GM18951 (cell line): ENCODE data around the gene PAMR1.

Experiments
- POLR2A ChIP-seq: IDR thresholded peaks from 4 replicates; pipeline ENCODE4 v1.6.1; 2011; ENCODE audit warnings: mild to moderate bottlenecking; ENCODE audit not compliant: insufficient read length, insufficient read depth; ENCODE audit errors: extremely low read depth
- in situ Hi-C: fragments of 300-500 bp; cut with MboI; formaldehyde crosslinking; loops from one replicate; pipeline ENCODE4 v1.12.0; 2022; ENCODE audit warnings: low sequenced_read_pairs, mixed read lengths, inconsistent platforms; ENCODE audit not compliant: unreplicated experiment

The PAMR1 gene

DNA sequence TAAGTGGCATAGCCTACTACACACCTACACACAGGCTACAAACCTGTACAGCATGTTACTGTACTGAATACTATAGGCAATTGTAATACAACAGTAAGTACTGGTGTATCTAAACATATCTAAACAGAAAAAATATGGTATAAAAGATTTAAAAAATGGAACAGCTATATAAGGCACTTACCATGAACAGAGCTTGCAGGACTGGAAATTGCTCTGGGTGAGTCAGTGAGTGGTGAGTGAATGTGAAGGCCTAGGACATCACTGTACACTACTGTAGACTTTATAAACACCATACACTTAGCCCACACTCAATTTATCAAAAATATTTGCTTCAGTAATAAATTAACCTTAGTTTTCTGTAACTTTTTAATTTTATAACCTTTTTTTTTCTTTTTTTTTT is 24.7 kb downstream of the PAMR1 start:
- in situ Hi-C loops: no loop called here
- TF ChIP-seq POLR2A: no peak

- TF ChIP-seq POLR2A: no peak
- in situ Hi-C loops: no loop called here
These were observed 29.0 kb downstream of the PAMR1 start for GRCh38 chr11:35496416-35496815.

DNA sequence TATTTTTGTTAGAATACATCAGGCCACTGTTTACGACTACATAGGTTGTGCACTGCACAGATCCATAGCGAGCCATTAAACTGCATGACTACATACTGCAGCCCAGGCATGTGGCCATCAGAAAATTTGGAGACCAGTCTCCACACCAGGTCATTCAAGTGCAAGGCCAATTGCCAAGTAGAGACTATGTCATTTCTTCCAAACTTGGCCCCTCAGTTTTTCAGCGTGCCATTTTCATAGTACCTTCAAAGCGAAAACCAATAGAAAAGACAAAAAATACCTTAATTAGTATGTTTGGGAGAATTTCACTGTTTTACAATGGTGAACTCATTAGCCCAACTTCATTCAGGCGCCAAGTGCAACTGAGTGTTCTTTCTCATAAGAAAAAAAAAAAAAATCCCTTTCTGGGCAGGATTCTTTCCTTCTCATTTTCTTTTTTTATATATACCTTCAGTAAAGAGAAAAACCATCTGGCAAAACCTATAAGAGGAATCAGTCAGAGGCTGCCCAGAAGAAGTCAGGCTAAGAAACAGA is 30.4 kb downstream of the PAMR1 start:
- in situ Hi-C loops: no loop called here
- TF ChIP-seq POLR2A: no peak

DNA sequence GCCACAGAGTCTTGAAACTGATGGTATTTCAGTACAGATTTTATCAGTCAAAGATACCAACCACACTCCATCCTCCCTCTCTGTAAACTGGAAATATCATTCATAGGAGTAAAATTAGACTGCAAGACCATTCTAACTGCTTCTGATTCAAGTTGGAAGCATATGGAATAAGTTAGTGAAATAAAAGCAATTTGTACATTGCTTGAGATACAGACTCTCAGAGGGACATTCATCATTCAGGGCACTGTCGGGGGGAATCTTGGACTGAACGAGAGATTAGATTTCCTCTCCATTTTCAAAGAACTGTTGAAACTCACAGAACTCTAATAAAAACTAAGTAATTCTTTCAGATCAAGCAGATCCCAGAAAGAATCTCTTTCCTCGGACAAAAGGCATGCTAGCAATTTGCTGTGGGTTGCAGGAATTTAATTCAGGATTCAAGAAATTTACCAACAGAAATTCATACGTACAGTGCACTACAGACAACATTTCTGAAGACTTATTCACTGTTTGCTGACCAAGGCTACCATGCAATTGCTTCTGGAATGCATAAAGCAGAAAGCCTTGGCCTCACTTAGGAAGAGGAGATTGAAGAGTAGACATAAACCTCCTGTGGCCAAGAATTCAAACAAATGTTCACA is 34.1 kb downstream of the PAMR1 start:
- in situ Hi-C loops: no loop called here
- TF ChIP-seq POLR2A: no peak

DNA sequence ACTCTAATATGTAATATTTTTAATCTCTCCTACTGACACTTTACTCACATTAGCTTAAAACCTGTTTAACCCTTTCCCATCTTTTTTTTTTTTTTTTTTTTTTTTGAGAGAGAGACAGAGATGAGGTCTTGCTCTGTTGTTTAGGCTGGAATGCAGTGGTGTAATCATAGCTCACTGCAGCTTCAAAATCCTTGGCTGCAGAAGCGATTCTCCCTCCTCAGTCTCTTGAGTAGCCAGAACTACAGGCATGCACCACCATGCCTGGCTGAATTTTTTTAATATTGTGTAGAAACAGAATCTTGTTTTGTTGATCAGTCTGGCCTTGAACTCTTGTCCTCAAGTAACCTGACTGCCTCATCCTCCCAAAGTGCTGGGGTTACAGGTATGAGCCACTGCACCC is 37.3 kb downstream of the PAMR1 start:
- in situ Hi-C loops: no loop called here
- no peak for TF ChIP-seq POLR2A

DNA sequence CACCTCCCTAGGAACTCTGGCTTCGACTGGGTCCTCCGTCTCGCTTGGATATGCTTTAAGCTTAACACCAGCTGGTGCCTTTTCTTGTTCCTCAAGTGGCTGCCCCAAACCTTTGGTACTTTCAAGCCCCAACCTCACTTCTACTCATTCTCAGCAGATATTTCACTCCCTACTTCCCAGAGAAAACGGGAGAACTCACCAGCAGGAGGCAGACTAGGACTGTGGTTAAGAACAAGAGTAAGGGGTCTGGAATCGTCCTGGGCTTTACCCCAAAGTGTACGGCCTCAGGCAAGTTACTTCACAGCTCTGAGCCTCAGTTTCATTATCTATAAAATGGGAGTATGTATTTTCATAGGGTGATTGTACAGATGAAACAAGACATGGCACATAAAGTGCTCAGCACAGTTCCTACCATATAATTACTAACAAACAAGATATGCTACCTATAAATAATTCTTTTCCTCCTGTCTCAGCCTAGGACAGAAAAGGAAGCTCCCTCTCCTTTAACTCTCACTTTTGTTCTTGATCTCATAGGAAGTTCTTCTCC is 37.8 kb downstream of the PAMR1 start:
- no peak for TF ChIP-seq POLR2A
- in situ Hi-C loops: no loop called here

GRCh38 chr11:35486934-35487333 is 38.5 kb downstream of the PAMR1 start:
- in situ Hi-C loops: no loop called here
- TF ChIP-seq POLR2A: no peak

GRCh38 chr11:35486446-35486845 is 39.0 kb downstream of the PAMR1 start:
- in situ Hi-C loops: no loop called here
- TF ChIP-seq POLR2A: no peak

DNA sequence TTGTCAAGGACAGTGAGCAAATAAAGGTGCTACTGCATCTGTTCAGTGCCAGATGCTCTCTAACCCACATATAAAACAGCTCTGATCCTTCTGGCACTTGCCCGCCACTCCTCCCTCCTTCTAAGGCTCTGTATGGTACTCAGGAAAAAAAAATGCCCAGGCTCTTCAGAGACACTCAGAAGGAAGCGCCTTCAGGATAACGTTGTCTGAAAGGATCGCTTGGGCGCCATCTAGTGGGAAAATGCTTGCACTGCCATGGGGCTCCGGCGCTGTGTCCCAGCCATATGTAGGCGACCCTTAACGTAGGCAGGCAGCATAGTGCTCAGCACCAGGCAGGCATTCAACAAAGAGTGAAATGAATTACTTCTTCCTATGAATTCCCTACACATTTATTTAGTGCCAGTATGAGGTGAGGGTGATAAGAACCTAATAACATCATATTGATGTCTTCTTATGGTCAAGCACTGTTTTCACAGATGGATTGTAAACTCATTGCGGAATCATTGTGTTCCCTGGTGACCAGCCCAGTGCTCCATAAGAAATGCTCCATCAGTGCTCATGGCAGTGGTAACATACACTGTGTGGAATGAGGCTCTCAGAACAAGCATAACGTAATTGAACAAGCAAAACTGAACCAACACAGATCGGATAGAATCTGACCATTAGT is 39.6 kb downstream of the PAMR1 start:
- in situ Hi-C loops: no loop called here
- TF ChIP-seq POLR2A: no peak

- in situ Hi-C loops: no loop called here
- TF ChIP-seq POLR2A: no peak
These were observed 41.0 kb downstream of the PAMR1 start for GRCh38 chr11:35484435-35484834.

DNA sequence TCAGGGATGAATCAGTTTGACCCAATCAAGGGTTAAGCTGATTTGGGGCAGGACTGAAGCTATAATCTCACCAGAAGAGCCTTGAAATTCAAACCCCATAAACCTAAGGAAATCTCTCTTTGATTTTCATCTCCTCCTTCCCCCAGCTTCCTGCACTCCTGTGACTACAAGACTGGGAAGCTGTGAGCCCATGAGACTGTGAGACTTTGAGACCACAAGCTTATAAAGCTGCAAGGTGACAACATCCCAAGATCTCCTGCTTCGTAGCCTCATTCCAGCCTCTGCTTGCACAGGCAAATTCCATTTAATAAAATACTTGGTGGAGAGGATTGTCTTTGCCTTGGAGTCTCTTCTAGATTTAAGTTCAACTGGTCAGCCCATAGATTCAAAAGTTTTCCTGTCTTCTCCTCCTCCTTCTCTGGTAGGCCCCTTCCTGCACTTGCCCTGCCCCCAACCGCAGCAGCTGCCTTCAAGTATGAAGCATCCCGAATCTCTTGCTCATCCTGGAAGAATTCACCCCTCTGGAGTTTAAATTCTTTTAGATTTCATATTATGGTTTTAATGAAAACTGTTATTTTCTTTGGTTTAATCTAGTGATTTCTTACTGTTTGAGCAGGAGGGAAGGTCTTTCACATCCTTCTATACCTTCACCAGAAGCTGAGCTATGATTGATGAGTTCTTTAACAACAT is 42.1 kb downstream of the PAMR1 start:
- TF ChIP-seq POLR2A: no peak
- in situ Hi-C loops: no loop called here

DNA sequence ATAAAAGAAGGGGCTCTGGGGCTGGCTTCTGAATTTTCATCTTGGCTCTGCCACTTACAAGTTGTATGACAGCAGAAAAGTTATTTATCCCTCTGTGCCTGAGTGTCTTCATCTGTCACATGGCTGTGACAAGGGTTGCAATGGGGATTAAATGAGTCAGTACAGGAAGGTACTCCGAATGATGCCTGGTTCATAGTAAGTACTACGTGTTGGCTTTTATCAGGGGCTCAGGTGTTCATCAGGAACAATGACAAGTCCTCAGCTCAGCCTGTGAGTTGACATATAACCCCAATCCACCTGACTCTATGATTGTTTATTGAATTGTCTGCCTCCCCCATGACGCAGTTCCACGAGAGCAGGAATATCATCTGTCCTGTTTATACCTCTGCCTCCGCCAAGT is 45.7 kb downstream of the PAMR1 start:
- TF ChIP-seq POLR2A: no peak
- in situ Hi-C loops: no loop called here

DNA sequence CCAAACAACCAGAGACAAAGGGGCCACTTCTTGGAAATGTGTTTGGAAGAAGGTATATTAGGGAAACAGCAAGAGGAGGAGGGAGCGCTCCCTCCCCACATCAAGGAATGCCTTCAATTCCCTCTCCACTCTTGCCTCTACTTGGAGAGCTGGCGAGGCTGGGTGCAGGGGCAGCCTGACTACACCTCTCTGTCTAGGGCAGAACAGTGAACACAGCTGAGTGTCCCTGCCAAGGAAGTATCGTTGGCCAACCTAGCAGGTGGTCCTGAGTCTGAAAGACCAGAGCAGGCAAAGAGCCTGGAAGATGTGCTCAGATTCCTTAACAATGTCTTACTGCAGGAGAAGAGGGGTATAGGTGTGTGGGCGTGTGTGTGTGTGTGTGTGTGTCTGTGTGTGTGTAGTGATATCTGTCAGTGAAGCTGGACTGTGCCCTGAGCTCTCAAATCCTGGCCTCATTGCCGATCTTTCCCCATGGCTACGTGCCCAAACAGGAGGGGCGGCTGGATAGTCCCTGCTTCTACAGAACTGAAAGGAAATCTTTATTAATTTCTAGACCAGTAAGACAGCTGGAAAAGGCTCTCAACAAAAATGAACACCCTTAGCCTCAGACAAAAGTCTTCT is 46.8 kb downstream of the PAMR1 start:
- in situ Hi-C loops: no loop called here
- TF ChIP-seq POLR2A: no peak
